T1000 (cell line): ENCODE measurements around the gene DYRK1B.
"Not testable (repeated sequence)": the region's sequence is repeated elsewhere in the genome, so short reads cannot be mapped to it uniquely, and the experiment has no call there.

Experiments used
- DNase-seq: peaks from one replicate; lab custom pipeline; 2025; ENCODE audit warnings: mixed read lengths; lab: John Stamatoyannopoulos, UW

The DYRK1B gene

DNA sequence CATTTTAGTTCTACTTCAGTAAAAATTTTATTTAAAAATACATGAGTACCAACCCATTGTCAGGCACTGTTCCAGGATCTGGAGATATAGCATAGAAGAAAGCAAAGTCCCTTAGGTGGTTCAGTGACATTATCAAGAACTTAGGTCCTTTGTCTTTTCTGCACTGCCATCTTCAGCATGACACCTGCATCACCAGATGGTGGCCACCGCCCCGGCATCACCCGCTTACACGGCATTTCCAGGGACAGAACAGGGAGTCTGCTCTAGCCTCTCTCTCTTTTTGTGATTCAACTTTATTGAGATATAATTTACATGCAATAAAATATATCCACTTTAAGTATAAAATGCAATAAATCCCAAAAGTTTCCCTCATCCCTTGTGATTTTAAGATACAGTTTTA, 23.5 kb downstream of the DYRK1B start:
- DNase-seq: no peak

- no peak for DNase-seq
Observed at GRCh38 chr19:39809368-39809767, 24.6 kb downstream of the DYRK1B start.

- DNase-seq: not testable (repeated sequence)
Observed at GRCh38 chr19:39808688-39809087, 25.3 kb downstream of the DYRK1B start.

GRCh38 chr19:39807846-39808364, 26.1 kb downstream of the DYRK1B start:
- DNase-seq: no peak

DNA sequence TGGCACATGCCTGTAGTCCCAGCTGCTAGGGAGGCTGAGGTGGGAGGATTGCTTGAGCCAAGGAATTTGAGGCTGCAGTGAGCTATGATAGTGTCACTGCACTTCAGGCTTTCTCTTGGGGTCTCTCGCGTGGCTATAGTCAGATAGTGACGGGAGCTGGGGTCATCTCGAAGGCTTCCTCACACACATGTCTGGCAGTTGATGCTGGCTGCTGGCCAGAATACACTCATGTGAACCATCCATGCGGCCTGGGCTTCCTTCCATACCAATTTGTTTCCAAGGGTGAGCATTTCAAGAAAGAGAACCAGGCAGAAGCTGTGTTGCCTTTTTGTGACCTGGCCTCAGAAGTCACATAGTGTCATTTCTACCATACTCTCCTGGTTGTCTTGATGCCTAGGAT, 28.9 kb downstream of the DYRK1B start:
- DNase-seq: no peak

- DNase-seq: no peak
Observed at GRCh38 chr19:39802958-39803357, 31.0 kb downstream of the DYRK1B start.

- DNase-seq: no peak
Observed at GRCh38 chr19:39797083-39797482, 36.9 kb downstream of the DYRK1B start.

DNA sequence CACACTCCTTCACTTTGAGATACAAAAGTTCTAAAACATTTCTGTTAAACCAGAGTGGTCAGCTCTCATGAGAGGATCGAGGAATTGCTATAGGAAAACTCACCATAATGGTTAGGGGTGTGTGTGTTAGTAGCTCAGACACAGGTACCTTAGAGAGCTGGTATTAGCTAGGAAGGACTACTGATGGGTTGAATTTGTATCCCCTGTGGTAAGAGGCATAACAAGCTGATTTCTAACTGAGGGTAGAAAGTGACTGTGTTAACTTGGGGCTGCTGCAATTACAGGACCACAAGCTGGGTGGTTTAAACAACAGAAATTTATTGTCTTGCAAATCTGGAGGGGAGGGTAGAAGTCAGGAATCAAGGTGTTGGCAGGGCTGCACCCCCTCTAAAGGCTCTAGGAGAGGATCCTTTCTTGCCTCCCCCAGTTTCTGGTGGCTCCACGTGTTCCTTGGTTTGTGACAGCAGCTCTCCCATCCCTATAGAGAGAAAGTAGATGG, 37.9 kb downstream of the DYRK1B start:
- DNase-seq: no peak

GRCh38 chr19:39795001-39795400, 39.0 kb downstream of the DYRK1B start:
- DNase-seq: no peak

DNA sequence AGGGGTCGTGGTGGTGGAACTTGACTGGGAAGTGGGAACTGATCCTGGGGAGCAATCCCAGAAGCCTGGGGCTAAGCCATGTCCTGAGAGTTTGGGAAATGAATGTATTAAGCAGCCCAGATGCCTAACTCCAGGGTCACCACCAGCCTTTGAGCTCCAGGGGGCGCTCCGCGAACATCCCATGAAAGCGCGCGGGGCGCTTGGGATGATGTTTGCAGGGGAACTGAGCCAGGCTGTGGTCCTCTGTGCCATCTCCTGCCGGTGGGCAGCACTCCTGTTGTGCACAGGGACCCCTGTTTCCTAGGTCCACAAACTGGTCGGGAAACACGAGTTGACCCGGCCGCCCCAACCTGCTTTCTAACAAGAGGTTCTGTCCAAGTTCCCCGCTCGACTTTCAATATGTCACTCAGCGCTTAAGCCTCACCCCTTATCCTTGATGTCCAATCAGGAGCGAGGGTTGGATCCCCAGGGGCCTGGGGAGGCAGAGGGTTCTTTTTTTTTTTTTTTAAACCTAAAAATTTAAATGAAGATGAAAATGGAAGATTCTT, 40.9 kb downstream of the DYRK1B start:
- DNase-seq: peak; percentile 82

- no peak for DNase-seq
Observed at GRCh38 chr19:39788244-39788643, 45.7 kb downstream of the DYRK1B start.

GRCh38 chr19:39780894-39781293, 53.1 kb downstream of the DYRK1B start:
- DNase-seq: no peak

GRCh38 chr19:39778763-39779162, 55.2 kb downstream of the DYRK1B start, which contains the start of gene LEUTX:
Gene LEUTX, plus strand, starts transcription at chr19:39778854. Its CDS starts 67 bp downstream, at chr19:39778921.
- DNase-seq: no peak
